ENCODE measurements around the gene AOPEP. TPM values are rescaled to one million over a fixed set of nuclear protein-coding genes. Genes with fewer than 3 reads are reported as not detected.

AOPEP gene
- total RNA-seq, 4 donors from 2014 or later: 252 to 375 (median 312) TPM

DNA sequence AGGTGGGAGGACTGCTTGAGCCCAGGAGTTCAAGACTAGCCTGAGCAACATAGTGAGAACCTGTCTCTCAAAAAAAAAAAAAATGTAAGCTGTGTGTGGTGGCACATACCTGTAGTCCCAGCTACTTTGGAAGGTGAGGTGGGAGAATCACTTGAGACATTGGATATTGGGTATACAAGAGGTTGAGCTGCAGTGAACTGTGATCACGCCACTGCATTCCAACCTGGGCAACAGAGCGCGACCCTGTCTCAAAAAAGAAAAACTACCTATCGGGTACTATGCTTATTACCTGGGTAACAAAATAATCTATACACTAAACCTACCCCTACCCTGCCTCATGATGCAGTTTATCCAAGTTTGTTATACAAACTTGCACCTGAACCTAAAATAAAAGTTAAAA is 64.9 kb downstream of the AOPEP start:
- H3K9me3 ChIP-seq: no peaks in the 10 kb centered on the region
- TF ChIP-seq EP300 (IDR thresholded peaks at IDR 0.05): no peak
- TF ChIP-seq POLR2A (IDR thresholded peaks at IDR 0.05): no peak
- TF ChIP-seq, protein P1, sequence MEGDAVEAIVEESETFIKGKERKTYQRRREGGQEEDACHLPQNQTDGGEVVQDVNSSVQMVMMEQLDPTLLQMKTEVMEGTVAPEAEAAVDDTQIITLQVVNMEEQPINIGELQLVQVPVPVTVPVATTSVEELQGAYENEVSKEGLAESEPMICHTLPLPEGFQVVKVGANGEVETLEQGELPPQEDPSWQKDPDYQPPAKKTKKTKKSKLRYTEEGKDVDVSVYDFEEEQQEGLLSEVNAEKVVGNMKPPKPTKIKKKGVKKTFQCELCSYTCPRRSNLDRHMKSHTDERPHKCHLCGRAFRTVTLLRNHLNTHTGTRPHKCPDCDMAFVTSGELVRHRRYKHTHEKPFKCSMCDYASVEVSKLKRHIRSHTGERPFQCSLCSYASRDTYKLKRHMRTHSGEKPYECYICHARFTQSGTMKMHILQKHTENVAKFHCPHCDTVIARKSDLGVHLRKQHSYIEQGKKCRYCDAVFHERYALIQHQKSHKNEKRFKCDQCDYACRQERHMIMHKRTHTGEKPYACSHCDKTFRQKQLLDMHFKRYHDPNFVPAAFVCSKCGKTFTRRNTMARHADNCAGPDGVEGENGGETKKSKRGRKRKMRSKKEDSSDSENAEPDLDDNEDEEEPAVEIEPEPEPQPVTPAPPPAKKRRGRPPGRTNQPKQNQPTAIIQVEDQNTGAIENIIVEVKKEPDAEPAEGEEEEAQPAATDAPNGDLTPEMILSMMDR (IDR thresholded peaks at IDR 0.05): no peak
- no peak for TF ChIP-seq POLR2AphosphoS5 (IDR thresholded peaks at IDR 0.05)
- H3K27me3 ChIP-seq: no peaks in the 10 kb centered on the region
- no peak overlapping the region for H3K4me3 ChIP-seq
- WGBS, 2 donors (ENCODE audit: low coverage in 1 of 2): 93 to 100% methylated on average over 4 of the region's 4 CpGs
- H3K36me3 ChIP-seq: peaks cover 0 to 26% of the 10 kb centered on the region in 2 donors
- no peak overlapping the region for H3K27ac ChIP-seq
- ATAC-seq: no peak
- no peaks in the 10 kb centered on the region for H3K4me1 ChIP-seq

GRCh38 chr9:94792511-94792910 is 66.0 kb downstream of the AOPEP start:
- WGBS, 2 donors (ENCODE audit: low coverage in 1 of 2): 86 to 87% methylated on average over 3 to 4 of the region's 5 CpGs
- peaks cover 0 to 26% of the 10 kb centered on the region in 2 donors for H3K36me3 ChIP-seq
- H3K4me3 ChIP-seq: no peak overlapping the region
- H3K9me3 ChIP-seq: no peaks in the 10 kb centered on the region
- H3K4me1 ChIP-seq: no peaks in the 10 kb centered on the region
- ATAC-seq: no peak
- H3K27ac ChIP-seq: no peak overlapping the region
- H3K27me3 ChIP-seq: no peaks in the 10 kb centered on the region
- TF ChIP-seq EP300 (IDR thresholded peaks at IDR 0.05) (no peak), POLR2A (IDR thresholded peaks at IDR 0.05) (no peak), POLR2AphosphoS5 (IDR thresholded peaks at IDR 0.05) (no peak)
- TF ChIP-seq, protein P1 (IDR thresholded peaks at IDR 0.05): no peak

DNA sequence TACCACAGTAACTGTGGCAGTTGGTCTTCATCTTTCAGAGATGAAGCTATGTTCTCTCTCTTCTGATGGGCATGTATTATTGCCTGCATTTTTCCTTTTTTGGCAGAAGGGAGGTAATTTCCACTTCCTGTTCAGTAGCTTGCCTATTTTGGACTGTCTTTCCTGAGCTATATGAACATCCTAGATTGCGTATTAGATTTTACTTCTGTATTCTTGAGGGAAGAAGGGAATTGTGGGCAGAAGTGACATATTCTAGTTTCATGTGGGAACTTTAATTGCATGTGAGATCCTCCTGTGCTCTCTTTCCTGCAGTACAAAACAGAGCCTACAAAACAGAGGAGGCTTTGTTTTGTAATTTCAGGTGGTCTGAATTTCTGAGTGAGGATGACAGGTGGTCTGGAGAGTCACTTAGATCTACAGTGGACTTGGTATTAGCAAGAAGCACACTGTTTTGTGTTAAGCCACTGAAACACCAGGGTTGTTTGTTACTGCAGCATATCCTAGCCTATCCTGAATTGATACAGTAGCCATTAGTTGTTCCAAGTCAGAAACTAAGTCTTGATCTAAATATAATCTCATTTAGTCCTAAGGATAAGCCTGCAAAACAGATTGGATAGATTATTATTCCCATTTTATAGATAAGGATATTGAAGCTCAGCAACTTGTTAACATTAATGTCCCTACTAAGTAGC is 68.1 kb downstream of the AOPEP start:
- no peak overlapping the region for H3K27ac ChIP-seq
- 100% methylated on average over 1 of the region's 1 CpG for WGBS, 2 donors (ENCODE audit: low coverage in 1 of 2)
- peaks cover 0 to 3% (median 0%) of the 10 kb centered on the region in 3 donors for H3K4me1 ChIP-seq
- no peaks in the 10 kb centered on the region for H3K27me3 ChIP-seq
- peaks cover 0 to 26% of the 10 kb centered on the region in 2 donors for H3K36me3 ChIP-seq
- H3K9me3 ChIP-seq: no peaks in the 10 kb centered on the region
- ATAC-seq: no peak
- TF ChIP-seq EP300 (IDR thresholded peaks at IDR 0.05) (no peak), POLR2A (IDR thresholded peaks at IDR 0.05) (no peak), POLR2AphosphoS5 (IDR thresholded peaks at IDR 0.05) (no peak)
- no peak overlapping the region for H3K4me3 ChIP-seq

- no peak overlapping the region for H3K4me3 ChIP-seq
- WGBS, 2 donors (ENCODE audit: low coverage in 1 of 2): 10 to 15% methylated on average over 1 of the region's 1 CpG
- no peak overlapping the region for H3K27ac ChIP-seq
- H3K27me3 ChIP-seq: no peaks in the 10 kb centered on the region
- no peak for ATAC-seq
- H3K9me3 ChIP-seq: no peaks in the 10 kb centered on the region
- peaks cover 0 to 25% of the 10 kb centered on the region in 2 donors for H3K36me3 ChIP-seq
- TF ChIP-seq EP300 (IDR thresholded peaks at IDR 0.05): no peak
- peaks cover 0 to 21% (median 0%) of the 10 kb centered on the region in 3 donors for H3K4me1 ChIP-seq
Observed at GRCh38 chr9:94796687-94797086, 70.2 kb downstream of the AOPEP start.

GRCh38 chr9:94798201-94798600 is 71.7 kb downstream of the AOPEP start:
- TF ChIP-seq, protein P1 (IDR thresholded peaks at IDR 0.05): no peak
- TF ChIP-seq POLR2AphosphoS5 (IDR thresholded peaks at IDR 0.05) (no peak), EP300 (IDR thresholded peaks at IDR 0.05) (no peak), POLR2A (IDR thresholded peaks at IDR 0.05) (no peak)
- 87 to 100% methylated on average over 3 of the region's 3 CpGs for WGBS, 2 donors (ENCODE audit: low coverage in 1 of 2)

GRCh38 chr9:94798708-94799107 is 72.2 kb downstream of the AOPEP start:
- Histone ChIP-seq H3K4me3 (no peak overlapping the region), H3K4me1 (peaks cover 0 to 24% (median 0%) of the 10 kb centered on the region in 3 donors), H3K36me3 (peaks cover 0 to 13% of the 10 kb centered on the region in 2 donors), H3K27ac (no peak overlapping the region), H3K27me3 (no peaks in the 10 kb centered on the region), H3K9me3 (no peaks in the 10 kb centered on the region)
- WGBS, 2 donors (ENCODE audit: low coverage in 1 of 2): 94 to 96% methylated on average over 1 to 2 of the region's 2 CpGs
- ATAC-seq: no peak
- TF ChIP-seq POLR2AphosphoS5 (IDR thresholded peaks at IDR 0.05) (no peak), POLR2A (IDR thresholded peaks at IDR 0.05) (no peak), EP300 (IDR thresholded peaks at IDR 0.05) (no peak)
- TF ChIP-seq, protein P1 (IDR thresholded peaks at IDR 0.05): no peak

More at GRCh38 chr9:94798201-94798600, 71.7 kb downstream of the AOPEP start:
- no peak overlapping the region for H3K27ac ChIP-seq
- ATAC-seq: no peak
- peaks cover 0 to 24% (median 0%) of the 10 kb centered on the region in 3 donors for H3K4me1 ChIP-seq
- peaks cover 0 to 18% of the 10 kb centered on the region in 2 donors for H3K36me3 ChIP-seq
- no peaks in the 10 kb centered on the region for H3K27me3 ChIP-seq
- no peak overlapping the region for H3K4me3 ChIP-seq
- no peaks in the 10 kb centered on the region for H3K9me3 ChIP-seq

All from gastroesophageal sphincter (tissue), 4 donors.